Mucosa of gallbladder (tissue), 1 donor: ENCODE measurements around the gene LRRC3C. TPM values are rescaled to one million over a fixed set of nuclear protein-coding genes. Genes with fewer than 3 reads are reported as not detected.
"Not testable (repeated sequence)": the region's sequence is repeated elsewhere in the genome, so short reads cannot be mapped to it uniquely, and the experiment has no call there.

ENCODE experiments used
- DNase-seq: peaks from one replicate; pipeline ENCODE4 v3.0.0-alpha.2; 2020; ENCODE audit warnings: low spot score
- total RNA-seq: library from RNA; stranded (reverse); gene quantifications from one replicate; pipeline ENCODE4 v1.2.1, GENCODE V29; 2021
- donor health status: DM: no; HTN: no; CAD: no.

LRRC3C gene
- total RNA-seq, 1 donor from 2014 or later: not detected

DNA sequence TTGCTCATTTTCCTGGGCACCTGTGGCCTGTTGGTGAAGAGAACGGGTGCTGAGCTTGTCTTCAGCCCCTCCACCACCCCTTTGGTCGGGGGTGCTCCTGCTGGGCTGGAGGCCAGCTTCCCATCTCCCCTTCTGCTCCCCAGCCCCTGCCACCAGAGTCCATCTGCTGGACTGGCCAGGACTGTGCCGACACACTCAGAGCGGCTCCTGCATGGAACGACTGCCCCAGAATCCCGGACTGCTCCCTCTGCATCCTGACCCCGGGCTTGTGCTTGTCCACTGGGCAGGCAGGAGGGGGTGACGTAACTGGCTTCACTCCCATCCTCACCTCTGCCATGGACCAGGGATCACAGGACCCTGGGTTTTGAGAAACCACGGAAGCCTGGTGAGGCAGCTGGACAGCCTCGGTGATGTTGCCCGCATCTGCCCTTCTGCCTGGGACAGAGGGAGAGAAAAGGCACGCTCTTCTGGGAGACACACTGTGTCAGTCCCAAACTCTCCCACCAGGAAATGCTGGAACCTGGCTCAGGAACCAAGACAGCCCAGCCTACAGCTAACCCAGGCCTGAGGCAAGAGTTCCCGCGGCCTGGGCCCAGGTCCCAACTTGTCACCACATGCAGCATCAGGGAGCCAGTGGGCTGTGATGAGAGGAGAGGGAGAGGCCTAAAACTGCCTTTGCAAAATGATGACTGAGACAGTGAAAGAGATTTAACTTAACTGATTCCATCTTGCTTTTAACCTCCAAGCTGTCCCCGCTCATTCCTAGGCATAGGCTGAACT, 19.2 kb downstream of the LRRC3C start:
- no peak for DNase-seq

DNA sequence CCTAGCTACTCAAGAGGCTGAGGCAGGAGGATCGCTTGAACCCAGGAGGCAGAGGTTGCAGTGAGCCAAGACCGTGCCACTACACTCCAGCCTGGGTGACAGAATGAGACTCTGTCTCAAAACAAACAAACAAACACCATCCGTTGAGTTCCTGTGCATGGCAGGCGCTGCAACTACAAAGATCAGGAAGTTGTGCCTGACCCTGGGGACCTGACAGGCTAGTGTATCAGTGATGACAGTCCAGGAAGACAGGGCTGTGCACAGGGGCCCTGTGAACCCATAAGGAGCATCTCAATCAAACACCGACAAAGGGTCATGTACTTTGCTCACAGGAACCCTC, 20.9 kb downstream of the LRRC3C start:
- not testable (repeated sequence) for DNase-seq

DNA sequence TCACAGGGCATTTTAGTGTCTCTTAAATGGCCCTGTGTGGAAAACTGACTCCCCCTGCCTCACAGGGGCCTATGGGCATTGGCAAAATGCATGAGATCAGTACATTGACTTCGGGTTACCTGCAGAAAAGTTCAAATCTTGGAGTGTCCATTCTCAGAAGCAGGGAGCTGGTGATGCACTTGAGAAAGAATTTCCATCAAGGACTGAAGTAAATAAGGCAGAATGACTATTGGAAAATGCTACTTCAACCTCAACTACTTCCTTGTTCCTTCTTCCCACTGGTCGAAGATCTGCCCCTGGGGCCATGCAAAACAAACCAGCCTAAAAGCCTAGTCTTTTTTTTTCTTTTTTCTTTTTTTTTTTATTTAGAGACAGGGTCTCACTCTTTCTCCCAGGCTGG, 21.5 kb downstream of the LRRC3C start:
- DNase-seq: no peak

DNA sequence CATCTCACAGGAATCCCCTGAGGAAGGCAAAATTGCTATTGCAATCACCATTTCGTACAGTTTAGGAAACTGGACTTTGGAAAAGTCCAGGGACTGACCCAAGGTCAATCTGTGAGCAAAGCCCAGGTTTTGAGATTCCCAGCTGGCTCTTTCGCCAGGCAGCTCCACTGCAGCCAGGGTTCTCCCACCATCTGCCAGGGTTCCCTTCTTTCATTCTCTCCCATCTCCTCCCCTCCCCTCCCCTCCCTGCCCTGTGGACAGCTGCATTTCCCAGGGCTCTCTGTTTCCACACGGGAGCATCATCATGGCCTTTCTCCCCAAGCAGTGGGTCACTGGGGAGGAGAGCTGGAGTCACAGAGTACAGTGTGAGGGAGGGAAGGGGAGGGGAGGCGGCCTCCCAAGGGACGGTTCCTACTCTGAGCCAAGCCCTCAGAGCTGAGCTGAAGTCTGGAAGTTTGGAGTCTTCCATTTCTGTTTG, 23.4 kb downstream of the LRRC3C start:
- DNase-seq: no peak

DNA sequence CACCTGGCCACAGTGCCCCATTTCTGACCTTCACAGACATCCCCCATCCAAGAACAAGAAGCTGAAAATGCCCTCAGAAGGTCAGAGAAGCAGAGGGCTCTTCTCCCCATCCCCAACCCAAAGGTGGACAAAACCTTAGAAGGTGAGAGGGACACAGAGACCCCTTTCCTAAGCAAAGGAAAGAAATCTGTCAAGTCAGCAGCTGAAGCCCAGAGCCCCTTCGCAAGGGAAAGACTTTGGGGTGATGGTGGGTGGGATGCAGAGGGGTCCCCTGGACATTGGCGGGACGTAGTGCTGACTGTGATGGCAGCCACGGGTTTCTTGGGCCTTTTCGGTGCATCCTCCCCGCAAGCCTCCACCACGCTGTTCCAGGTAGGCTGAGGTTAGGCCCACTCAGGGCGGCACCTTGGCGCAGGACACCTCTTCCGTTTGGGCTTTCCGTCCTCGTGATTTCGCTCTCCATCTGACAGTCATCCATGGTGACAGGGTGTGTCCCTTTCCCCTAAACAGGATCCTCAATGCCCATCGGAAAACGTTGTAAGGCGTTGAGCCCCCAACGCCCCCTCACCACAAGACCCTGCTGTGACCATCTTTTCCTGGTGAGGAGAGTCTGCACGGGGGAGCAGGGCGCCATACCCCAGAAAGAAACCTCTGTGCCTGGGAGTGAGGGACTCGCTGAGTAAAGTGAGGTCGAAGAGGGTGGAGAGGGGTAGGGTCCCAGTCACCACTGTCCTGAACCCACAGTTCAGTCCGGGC, 24.6 kb downstream of the LRRC3C start:
- no peak for DNase-seq

DNA sequence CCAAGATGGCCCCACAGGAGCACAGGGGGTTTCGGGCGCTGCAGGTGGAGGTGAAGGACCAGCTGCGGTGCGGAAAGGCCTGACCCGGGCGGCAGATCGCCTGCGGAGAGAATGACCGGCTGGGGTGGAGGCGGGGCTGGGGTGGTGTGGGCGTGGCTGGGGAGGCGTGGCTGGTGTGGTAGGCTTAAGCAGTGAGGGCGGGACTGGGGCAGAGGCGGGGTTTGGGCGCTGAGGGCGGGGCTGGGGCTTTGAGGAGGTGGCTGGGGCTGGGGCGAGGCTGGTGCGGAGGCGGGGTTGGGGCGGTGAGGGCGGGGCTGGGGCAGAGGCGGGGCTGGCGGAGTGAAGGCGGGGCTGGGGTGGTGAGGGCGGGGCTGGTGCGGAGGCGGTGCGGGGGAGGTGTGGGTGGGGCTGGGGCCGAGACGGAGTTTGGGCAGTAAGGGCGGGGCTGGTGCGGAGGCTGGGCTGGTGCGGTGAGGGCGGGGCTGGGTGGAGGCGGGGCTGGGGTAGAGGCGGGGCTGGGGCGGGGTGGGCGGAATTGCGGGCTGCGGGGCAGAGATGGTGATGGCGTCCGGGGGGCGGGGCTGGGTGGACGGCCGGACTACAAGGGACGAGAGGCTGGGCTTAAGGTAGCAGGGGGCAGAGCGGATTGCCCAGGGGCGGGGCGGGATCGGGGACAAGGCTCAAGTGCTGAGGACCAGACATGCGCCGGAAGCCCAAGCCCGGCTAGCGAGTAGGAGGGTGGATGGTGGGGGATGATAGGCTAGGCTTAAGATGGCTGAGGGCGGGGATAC, 25.3 kb downstream of the LRRC3C start:
- peak; percentile 97 for DNase-seq

DNA sequence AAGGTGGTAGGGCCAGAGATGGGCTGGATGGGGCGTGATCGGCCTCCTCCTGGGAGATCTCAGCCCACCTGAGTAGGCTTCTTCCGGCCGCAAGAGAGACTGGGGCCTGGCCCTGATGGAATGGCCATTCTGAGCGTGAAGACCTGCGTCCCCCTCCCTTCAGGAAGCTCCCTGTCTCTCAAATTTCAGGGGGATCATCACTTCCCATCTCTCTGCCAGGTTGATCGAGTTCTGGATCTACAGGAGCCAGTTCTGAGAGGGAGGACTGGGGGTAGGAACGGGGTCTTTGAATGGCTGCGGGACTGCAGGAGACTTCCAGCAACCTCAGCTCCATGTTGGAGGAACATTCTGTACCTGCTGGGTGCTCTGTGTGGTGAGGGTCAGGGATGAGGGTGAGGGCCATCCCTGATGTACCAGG, 25.9 kb downstream of the LRRC3C start:
- no peak for DNase-seq

DNA sequence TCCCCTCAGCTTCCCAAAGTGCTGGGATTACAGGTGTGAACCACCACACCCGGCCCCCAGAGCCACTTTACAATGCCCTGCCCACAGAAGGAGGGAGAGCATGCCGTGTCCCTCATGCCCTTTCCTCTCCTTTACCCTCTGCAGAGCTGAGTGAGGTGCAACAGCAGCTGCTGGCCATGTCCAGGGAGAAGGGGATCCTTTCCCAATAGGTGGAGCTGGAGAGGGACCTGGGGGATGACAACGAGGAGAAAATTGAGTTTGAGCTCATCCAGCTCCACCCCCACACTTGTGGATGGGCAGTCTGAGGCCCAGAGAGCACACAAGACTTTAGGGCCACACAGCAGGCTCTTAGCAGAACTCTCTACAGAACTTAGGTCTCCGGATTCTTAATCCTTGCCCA, 27.3 kb downstream of the LRRC3C start:
- DNase-seq: no peak

DNA sequence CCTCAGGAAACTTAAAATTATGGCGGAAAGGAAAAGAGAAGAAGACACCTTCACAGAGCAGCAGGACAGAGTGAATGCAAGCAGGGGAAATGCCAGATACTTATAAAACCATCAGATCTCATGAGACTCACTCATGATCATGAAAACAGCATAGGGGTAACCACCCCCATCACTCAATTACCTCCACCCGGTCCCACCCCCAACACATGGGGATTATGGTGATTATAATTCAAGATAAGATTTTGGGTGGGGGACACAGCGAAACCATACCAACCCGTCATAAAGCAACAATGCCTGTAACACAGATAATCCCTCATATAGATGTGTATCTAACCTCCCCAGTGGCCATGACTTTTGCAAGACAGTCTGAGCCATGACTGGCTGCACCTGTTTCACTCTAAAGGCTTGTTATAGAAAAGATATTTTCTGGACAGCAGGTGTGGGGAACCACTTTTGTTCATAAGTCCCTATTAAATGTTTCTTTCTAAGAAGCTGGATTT, 28.2 kb downstream of the LRRC3C start:
- no peak for DNase-seq

DNA sequence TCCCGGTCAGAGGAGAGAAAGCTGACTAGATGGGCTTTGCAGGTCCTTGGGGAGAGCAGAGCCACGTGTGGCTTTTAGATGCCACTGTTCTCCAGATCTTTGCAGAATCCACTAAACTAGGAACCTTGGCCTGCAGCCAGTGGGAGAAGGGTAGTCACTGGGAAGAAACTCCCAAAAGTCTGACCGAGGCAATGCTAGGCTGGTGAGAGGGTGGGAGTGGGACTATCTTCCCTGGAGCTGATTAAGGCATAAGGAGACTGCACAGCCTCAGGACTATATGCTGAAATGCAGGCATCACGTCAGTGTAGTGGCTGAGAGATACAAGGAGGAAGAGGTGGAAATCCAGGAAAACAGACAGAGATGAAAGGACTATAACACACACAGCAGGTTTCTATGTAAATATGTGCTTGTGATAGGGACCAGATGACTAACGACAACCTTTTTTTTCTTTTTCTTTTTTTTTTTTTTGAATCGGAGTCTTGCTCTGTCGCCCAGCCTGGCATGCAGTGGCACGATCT, 33.1 kb downstream of the LRRC3C start:
- no peak for DNase-seq

DNA sequence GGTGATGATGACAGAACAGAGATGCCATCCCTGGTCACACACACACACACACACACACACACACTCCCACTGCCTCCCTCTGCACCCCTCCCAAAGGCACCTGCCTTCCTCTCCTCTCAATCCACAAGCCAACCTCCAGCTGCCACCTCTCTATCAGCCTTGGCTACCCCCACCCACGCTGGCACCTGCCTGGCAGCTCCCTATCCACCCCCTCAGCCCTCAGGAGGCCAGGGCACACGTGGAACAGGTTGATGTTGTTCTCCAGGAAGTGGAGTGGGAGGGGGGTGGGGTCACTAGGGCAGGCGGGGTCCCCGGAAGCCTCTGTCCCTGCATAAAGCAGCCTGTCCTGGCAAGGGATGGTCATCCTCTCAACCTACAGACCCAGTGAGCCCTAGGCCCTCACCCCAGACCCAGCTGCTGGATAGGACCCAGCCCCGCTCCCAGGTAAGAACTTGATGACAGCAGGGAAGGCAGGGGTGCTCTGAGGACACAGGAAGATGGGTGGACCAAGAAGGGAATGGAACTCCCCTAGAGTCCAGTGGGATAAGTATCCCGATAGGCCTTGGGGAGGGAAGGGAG, 35.2 kb downstream of the LRRC3C start, which contains the start of gene GSDMA:
TSS of gene GSDMA (plus strand) at position 363 of the 579 bp plus-strand sequence. CDS start 2,684 bp downstream, outside the sequence.
- no peak for DNase-seq

DNA sequence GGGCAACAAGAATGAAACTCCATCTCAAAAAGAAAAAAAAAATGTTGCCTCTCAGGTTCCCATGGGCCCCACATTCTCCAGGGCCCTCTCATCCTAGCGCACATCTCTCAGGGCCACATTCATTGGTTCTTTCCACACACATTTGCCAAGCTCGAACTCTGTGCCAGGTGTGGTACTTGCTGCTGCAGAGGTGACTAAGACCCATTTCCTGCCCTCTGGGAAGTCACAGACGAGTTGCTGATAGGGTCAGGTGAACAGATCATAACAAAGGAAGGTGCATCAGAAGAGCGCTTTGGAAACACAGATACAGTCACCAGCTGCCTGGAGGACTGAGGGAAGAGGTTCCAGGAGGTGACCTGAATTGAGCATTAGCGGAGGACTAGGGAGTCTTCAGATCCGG, 36.3 kb downstream of the LRRC3C start:
- DNase-seq: no peak

DNA sequence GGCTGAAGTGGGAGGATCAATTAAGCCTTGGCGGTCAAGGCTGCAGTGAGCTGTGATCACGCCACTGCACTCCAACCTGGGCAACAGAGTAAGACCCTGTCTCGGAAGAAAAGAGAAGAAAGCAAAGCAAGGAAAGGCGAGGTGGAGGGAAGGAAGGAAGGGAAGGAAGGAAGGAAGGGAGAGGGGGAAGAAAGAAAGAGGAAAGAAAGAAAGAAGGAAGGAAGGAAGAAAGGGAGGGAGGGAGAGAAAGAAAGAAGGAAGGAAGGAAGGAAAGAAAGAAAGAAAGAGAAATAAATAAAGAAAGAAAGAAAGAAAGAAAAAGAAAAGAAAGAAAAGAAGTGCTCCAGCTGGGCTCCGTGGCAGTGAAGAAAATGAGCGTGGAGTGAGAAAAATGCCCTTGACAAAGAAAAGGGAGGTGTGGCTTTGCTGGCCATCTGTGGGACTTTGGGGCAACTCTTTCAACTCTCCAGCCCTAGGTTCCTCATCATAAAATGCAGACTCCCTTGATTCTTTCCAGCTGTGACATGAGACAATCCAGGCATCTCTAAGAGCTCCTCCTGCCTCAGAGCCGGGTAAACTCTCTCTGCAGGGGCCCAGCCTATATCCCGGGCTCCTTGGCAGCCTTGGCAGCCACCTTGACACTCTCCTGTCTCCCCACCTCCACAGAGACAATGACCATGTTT, 37.6 kb downstream of the LRRC3C start:
- no peak for DNase-seq

DNA sequence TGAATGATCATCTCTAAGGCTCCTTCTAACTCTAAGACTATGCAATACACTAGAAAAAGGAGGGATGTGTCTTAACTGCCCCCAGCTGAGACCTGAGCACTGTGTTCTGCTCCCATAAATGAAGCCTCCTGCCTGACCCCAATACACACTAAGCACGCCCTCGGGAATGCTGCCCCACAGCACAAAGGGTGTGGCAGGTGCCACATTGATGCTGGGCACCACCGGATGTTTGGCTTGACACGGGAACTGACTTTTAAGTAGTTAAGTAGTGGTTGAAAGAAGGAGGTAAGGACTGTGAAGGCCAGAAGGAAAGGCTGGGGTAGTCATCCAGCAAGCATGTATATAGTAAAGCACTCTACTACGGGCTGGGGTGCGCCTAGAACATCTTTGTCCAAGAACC, 39.2 kb downstream of the LRRC3C start:
- DNase-seq: no peak

DNA sequence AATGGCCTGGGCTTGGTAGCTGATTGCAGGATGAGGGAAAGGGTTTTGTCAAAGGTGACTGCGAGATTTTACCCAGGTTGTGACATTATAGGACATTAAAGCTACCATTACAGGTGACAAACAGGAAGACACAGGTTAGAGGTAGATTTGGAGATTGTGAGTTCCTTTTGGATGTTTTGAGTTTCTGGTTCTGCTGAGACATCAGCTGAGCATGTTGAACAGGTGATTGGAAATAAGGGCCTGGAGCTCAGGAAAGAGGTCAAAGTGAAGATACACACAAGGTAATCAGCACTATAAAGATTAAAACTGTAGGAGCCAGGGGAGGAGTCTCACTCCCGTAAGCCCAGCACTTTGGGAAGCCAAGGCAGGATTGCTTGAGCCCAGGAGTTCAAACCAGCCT, 41.2 kb downstream of the LRRC3C start:
- no peak for DNase-seq

DNA sequence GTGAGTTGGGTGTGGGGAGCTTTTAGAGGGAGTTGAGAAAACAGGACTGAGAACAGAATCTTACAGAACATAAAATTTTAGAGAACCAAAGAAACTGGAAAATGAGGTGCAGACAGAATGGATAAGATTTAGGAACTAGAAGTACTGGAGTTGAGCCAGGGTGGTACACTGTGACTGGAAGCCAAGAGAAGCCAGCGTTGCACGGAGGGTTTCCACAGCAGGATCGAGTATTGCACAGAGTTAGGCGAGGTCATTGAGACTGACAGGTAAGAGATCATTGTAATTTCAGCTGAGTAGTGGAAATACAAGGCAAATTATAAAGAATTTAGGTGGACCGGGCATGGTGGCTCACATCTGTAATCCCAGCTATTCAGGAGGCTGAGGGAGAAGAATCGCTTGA, 41.8 kb downstream of the LRRC3C start:
- no peak for DNase-seq

DNA sequence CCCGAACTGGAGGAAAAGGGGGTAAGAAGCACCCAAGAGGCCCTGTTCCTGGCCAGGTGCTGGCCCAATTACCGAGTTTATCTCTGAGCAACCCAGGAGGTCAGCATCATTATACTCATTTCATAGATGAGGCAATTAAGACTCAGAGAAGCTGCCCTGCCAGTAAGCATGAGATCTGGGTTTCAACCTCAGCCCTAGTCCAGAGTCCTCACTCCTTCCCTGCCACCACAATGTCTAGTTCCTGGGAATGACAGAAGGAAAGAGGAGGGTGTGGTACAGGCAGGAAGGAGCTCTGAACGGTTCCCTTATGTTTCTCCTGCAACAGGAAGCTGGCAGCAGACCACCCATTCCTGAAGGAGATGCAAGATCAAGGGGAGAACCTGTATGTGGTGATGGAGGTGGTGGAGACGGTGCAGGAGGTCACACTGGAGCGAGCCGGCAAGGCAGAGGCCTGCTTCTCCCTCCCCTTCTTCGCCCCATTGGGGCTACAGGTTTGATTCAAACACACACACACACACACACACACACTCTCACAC, 42.7 kb downstream of the LRRC3C start:
- no peak for DNase-seq

DNA sequence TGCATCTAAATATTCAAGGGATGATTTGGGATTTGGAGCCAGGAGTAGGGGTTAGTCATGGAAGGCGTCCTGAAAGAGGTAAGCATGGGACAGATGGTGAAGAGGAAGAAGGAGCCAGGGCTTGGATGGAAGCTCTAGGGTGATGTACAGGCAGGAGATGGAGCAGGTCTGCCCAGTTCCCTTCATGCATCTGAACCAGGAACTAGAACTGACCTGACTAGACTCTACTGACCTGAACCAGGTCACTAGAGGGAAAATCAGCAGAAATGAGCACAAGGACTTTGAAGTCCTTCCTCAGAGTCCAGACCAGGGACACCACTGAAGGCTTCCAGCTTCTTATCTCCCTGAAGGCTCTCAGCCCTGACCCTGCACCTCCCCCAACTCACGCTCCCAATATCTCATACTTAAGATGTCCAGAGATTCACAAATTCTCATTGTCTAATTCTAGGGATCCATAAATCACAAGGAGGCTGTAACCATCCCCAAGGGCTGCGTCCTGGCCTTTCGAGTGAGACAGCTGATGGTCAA, 43.6 kb downstream of the LRRC3C start:
- no peak for DNase-seq

DNA sequence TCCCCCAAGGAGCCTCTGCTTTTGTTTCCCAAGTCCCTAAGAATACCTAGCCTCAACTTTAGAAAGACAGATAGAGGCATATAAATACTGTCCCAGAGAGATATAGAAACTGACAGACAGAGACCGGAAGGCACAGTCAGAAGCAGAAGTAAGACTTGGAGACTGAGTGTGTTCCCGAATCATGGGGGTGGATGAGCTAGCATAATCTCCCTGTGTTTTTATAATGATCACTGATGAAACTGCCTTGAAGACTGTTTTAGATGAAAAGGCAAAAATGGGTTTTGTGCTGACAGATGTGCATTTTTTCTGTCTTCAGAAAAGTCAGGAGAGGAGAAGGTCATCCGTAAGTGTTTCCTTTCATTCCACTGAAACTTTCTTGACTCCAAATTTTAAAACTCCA, 44.7 kb downstream of the LRRC3C start:
- DNase-seq: no peak

DNA sequence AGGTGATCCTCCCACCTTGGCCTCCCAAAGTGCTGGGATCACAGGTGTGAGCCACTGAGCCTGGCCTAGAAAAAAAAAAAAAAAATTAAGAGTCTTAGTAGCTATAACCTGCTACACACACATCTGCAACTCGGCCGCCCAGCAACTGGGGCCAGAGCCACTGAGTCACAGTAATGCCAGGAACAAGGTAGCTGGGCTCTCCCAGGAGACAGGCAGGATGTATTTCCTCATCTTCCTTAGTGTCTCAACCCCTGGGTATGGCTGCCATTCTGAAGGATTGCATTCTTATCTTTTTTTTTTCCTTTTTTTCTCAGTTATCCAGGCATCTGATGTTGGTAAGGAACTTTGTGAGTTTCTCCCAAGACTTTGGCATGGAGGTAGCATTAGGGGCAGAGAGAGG, 46.0 kb downstream of the LRRC3C start:
- DNase-seq: no peak
